GM10266 (cell line): ENCODE measurements around the gene ZNF668.

Experiments used
- DNase-seq: peaks from one replicate; pipeline ENCODE4 v3.0.0; 2012; ENCODE audit errors: extremely low spot score
- TF ChIP-seq, protein P1 (sequence below): IDR thresholded peaks from 2 replicates; pipeline ENCODE4 v1.5.1; 2012; ENCODE audit warnings: mild to moderate bottlenecking, low read depth; ENCODE audit not compliant: control insufficient read depth, insufficient read depth; ENCODE audit errors: missing control alignments

The ZNF668 gene

DNA sequence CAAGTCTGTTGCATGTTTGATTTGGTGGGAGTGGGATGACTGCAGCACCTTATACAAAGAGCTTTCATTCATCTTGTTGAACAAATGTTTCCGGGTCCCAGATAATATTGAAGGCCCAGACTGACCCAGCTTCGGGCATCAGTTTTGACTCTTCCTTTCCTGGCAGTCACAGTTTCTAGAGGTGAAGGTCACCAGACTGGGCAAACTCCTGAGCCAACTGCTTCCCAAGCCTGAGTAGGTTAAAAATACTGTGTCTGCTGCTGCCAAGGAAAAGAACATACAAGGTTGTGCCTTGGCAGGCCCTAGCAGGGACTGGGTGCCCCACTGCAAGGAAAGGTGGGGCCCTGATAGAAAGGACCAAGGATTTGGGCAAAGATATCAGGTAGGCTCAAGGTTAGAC, 38.7 kb upstream of the ZNF668 start:
- no peak for DNase-seq
- TF ChIP-seq, protein P1, sequence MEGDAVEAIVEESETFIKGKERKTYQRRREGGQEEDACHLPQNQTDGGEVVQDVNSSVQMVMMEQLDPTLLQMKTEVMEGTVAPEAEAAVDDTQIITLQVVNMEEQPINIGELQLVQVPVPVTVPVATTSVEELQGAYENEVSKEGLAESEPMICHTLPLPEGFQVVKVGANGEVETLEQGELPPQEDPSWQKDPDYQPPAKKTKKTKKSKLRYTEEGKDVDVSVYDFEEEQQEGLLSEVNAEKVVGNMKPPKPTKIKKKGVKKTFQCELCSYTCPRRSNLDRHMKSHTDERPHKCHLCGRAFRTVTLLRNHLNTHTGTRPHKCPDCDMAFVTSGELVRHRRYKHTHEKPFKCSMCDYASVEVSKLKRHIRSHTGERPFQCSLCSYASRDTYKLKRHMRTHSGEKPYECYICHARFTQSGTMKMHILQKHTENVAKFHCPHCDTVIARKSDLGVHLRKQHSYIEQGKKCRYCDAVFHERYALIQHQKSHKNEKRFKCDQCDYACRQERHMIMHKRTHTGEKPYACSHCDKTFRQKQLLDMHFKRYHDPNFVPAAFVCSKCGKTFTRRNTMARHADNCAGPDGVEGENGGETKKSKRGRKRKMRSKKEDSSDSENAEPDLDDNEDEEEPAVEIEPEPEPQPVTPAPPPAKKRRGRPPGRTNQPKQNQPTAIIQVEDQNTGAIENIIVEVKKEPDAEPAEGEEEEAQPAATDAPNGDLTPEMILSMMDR = no peak

DNA sequence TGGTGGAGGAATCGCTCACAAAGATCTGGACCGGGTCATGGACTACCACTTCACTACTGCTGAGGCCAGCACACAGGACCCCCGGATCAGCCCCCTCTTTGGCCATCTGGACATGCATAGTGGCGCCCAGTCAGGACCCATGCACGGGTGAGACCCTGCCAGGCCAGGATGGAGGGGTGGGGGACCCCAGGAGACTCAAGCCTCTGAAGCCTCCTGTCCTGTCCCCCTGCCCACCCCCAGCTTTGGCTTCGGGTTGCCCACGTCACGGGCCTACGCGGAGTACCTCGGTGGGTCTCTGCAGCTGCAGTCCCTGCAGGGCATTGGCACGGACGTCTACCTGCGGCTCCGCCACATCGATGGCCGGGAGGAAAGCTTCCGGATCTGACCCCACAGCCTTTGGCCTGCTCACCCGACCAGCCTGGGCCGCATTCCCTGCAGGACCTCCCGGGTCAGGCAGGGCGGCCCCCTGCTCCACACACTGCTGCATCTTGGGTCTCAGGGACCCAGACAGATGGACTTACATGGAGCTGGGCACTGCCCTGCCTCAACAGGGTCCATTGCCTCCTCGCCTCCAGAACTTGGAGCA, 37.9 kb upstream of the ZNF668 start:
- DNase-seq = no peak
- TF ChIP-seq, protein P1 = no peak

DNA sequence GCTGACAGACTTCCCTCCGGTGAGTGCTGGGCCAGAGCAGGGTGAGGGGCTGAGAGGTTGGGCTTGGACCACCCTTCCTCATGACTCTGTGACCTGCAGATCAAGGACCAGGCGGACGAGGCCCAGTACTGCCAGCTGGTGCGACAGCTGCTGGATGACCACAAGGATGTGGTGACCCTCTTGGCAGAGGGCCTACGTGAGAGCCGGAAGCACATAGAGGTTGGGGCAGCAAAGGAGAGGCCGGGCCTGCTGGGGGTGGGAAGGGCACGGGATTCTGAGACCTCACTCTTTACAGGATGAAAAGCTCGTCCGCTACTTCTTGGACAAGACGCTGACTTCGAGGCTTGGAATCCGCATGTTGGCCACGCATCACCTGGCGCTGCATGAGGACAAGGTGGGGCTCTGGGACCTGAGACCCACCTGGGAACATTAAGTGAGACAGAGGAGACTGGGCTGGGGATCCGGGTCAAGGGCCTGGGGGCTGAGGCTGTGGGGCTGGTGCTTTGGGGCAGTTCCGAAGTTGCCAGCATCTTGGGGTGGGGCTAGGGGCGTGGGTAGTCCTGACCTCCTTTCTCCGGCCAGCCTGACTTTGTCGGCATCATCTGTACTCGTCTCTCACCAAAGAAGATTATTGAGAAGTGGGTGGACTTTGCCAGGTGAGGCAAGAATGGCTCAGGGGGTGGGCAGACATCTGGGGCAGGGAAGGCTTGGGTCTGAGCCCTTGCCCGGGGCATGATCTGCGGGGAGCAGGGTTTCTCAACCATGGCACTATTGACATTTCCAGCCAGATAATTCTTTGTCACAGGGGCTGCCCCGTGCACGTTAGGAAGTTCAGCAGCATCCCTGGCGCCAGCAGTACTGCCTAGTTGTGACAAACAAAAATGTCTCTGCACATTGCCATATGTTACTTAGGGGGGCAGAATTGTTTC, 36.3 kb upstream of the ZNF668 start:
- DNase-seq = no peak
- TF ChIP-seq, protein P1 = no peak

DNA sequence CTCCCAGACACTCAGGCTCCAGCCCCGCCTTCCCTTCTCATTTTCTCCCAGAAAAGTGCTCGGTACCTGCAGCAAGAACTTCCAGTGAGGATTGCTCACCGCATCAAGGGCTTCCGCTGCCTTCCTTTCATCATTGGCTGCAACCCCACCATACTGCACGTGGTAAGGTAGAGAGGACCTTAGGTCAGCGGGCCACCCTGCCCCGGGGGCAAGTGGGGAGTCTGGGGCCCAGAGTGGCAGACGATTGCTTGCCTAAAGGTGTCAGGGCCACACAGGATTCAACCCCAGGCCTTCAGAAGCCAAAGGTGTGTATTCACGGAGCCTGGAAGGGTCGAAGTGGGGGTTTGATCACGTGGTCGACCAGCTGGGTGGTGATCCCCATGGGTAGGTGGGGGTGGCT, 35.6 kb upstream of the ZNF668 start:
- TF ChIP-seq, protein P1 = no peak
- DNase-seq = no peak

DNA sequence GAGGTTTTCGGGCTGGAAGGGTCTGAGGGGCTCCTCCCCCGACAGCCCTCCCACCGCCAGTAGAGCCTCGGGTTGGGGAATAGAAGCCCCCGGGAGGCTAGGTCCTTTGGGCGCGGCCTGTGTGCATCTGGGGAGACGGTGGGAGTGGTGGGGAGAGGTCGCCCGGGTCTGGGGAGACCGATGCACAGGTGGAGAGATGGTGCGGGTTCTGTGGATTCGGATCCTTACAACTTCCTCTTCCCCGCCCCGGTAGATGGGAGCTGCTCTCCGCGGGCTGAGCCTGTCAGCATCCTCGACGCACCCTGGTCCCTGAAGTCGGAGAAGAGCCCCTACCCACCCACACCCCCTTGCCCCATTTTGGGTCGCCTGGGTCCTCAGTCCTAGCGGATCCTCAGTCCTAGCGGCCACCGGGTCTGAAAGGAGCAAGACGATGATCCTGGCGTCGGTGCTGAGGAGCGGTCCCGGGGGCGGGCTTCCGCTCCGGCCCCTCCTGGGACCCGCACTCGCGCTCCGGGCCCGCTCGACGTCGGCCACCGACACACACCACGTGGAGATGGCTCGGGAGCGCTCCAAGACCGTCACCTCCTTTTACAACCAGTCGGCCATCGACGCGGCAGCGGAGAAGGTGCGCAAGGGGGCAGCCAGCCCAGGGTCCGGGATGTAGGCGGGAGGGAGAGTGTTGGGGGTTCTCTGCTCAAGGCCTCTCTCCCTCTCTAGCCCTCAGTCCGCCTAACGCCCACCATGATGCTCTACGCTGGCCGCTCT, 34.9 kb upstream of the ZNF668 start:
- DNase-seq = no peak
- TF ChIP-seq, protein P1 = no peak

DNA sequence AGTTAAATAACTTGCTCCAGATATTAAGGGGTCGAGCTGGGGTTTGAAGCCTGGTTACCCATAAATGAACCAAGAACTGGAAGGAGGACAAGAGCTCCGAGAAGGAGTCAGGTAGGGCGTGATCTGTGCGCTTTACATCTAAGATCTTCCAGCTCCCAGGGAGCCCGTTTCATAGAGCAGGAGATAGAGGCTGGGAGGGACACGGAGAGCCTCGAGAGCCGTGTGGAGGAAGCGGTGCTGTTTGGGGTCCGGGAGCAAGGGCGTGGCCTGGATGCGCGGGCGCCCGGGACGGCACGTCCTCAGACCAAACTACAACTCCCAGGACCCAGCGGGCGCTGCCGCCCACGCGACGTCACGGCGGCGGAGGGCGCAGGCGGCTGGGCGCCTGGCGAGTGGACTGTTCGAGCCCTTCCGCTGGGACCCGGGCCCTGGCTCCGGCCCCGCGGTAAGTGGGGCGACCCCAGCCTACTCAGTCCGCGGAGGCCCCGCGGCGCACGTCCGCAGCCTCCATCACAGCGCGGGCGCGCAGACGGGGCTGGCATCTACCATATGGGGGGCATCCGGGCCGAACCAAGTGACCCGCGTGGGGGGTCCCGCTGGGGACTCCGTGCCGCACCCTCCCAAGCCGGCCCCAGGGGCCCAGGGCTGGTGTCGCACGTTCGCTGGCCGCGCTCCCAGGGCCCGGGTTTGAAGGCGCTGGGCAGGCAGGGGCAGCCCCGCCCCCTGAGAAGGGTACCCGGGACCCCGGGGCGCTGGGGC, 34.2 kb upstream of the ZNF668 start, which contains the start of gene BCKDK:
Gene BCKDK, plus strand, starts transcription at position 352 of the 759 bp plus-strand sequence. CDS start 838 bp downstream, outside the sequence.
- peak; percentile 95 for DNase-seq
- TF ChIP-seq, protein P1 = no peak
